Glomerular endothelial cell (primary cell): ENCODE data around the gene FHAD1. TPM values are rescaled to one million over a fixed set of nuclear protein-coding genes. Genes with fewer than 3 reads are reported as not detected.

ENCODE experiments used
- DNase-seq: peaks from one replicate; pipeline ENCODE4 v3.0.0-alpha.2; 2011; ENCODE audit warnings: low read depth, low spot score; ENCODE audit errors: extremely low read depth
- total RNA-seq: library from RNA; depleted of rRNA; stranded (reverse); fragments of >200 nt; gene quantifications from 2 replicates; pipeline ENCODE4 v1.2.3, GENCODE V29; 2015

The FHAD1 gene
- total RNA-seq, 1 donor from 2014 or later = not detected

- DNase-seq = peak; percentile 99
These were observed 28.4 kb upstream of the FHAD1 start for GRCh38 chr1:15218287-15219279.

- DNase-seq = no peak
These were observed 27.6 kb upstream of the FHAD1 start for GRCh38 chr1:15219280-15220023.

- no peak for DNase-seq
These were observed 27.0 kb upstream of the FHAD1 start for GRCh38 chr1:15220024-15220392.

- no peak for DNase-seq
These were observed 26.1 kb upstream of the FHAD1 start for GRCh38 chr1:15220825-15221431.

GRCh38 chr1:15222653-15223303 lies 24.2 kb upstream of the FHAD1 start:
- no peak for DNase-seq

GRCh38 chr1:15224259-15224869 lies 22.7 kb upstream of the FHAD1 start:
- no peak for DNase-seq

- no peak for DNase-seq
These were observed 22.0 kb upstream of the FHAD1 start for GRCh38 chr1:15224974-15225373.

- DNase-seq = no peak
These were observed 21.6 kb upstream of the FHAD1 start for GRCh38 chr1:15225461-15225860.

GRCh38 chr1:15226388-15227255 lies 20.4 kb upstream of the FHAD1 start:
- no peak for DNase-seq

GRCh38 chr1:15229707-15230131 lies 17.3 kb upstream of the FHAD1 start:
- DNase-seq = no peak

- DNase-seq = no peak
These were observed 15.3 kb upstream of the FHAD1 start for GRCh38 chr1:15231714-15232201.

GRCh38 chr1:15233689-15234088 lies 13.3 kb upstream of the FHAD1 start:
- no peak for DNase-seq

- DNase-seq = no peak
These were observed 10.7 kb upstream of the FHAD1 start for GRCh38 chr1:15236321-15236721.

GRCh38 chr1:15236746-15237145 lies 10.3 kb upstream of the FHAD1 start:
- no peak for DNase-seq

GRCh38 chr1:15238789-15239188 lies 8.2 kb upstream of the FHAD1 start:
- DNase-seq = no peak

GRCh38 chr1:15242766-15243165 lies 4.3 kb upstream of the FHAD1 start:
- DNase-seq = no peak

- DNase-seq = no peak
These were observed 3.6 kb upstream of the FHAD1 start for GRCh38 chr1:15243275-15244043.

- no peak for DNase-seq
These were observed 2.2 kb upstream of the FHAD1 start for GRCh38 chr1:15244813-15245212.
